ENCODE results near the gene IREB2.

The IREB2 gene

DNA sequence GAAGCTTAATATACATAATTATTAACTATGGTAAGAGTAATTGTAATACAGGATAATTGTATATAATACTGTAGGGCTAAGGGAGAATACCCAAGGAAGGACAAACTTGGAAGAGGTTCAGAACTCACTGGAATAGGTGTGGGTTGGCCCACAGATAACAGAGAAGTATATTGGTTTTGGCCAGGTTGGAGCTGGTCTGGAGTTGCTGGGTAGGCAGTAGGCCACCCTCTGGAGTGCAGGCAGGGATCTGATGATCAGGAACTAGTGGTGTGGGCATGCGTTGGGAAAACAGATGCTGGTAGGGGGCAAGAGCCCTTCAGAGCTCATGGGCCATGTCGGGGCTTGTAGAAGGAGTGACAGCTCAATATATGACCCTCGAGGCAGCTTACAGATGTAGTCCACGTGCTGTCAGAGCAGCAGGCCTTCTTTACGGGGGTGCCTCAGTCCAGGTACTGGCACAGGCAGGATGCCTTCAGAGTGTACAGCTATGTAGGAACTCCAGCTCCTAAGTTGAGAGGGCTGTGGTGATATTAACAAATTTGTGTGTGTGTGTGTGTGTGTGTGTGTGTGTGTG lies 12.4 kb downstream of the IREB2 start:
- peaks cover 12% of the 10 kb centered on the region; the same call in 1 of the 2 replicates for H4K20me1 ChIP-seq (ENCODE audit: insufficient read depth)
- peaks cover 28% of the 10 kb centered on the region for H3K4me1 ChIP-seq (ENCODE audit: low read depth, poor library complexity, severe bottlenecking)
- no peak overlapping the region for H2AFZ ChIP-seq (ENCODE audit: low read depth)

DNA sequence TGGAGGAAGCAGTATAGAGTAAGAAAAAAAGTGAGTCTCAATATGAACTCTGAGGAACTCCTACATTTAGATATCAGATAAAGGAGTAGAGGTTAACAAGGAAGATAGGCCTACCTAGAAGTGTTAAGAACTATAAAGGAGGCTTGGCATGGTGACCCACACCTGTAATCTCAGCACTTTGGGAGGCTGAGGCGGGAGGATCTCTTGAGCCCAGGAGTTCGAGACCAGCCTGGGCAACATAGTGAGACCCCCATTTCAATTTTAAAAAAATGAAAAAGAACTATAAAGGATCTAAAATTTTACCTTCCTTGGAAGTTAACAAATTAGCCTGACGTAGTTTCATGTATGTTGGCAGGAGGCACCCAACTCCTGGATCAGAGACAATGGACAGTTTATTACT lies 14.5 kb downstream of the IREB2 start:
- Histone ChIP-seq H2AFZ (ENCODE audit: low read depth) (no peak overlapping the region), H3K4me3 (IDR thresholded peaks at IDR 0.05; ENCODE audit: insufficient read depth, low read depth, low read length) (no peak overlapping the region), H3K79me2 (ENCODE audit: insufficient read depth, low read depth) (peaks cover 87% of the 10 kb centered on the region), H3K36me3 (ENCODE audit: insufficient read depth) (no peaks in the 10 kb centered on the region), H3K4me2 (no peak overlapping the region), H3K27me3 (ENCODE audit: insufficient read depth, low read depth) (no peaks in the 10 kb centered on the region), H4K20me1 (ENCODE audit: insufficient read depth) (peaks cover 8% of the 10 kb centered on the region; the same call in 1 of the 2 replicates), H3K9ac (no peak overlapping the region), H3K4me1 (ENCODE audit: low read depth, poor library complexity, severe bottlenecking) (peaks cover 49% of the 10 kb centered on the region), H3K27ac (no peak overlapping the region)
- TF ChIP-seq, protein P1, sequence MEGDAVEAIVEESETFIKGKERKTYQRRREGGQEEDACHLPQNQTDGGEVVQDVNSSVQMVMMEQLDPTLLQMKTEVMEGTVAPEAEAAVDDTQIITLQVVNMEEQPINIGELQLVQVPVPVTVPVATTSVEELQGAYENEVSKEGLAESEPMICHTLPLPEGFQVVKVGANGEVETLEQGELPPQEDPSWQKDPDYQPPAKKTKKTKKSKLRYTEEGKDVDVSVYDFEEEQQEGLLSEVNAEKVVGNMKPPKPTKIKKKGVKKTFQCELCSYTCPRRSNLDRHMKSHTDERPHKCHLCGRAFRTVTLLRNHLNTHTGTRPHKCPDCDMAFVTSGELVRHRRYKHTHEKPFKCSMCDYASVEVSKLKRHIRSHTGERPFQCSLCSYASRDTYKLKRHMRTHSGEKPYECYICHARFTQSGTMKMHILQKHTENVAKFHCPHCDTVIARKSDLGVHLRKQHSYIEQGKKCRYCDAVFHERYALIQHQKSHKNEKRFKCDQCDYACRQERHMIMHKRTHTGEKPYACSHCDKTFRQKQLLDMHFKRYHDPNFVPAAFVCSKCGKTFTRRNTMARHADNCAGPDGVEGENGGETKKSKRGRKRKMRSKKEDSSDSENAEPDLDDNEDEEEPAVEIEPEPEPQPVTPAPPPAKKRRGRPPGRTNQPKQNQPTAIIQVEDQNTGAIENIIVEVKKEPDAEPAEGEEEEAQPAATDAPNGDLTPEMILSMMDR (conservative IDR thresholded peaks at IDR 0.05; ENCODE audit: low read depth, low read length), result no peak

More for the DNA sequence above, 12.4 kb downstream of the IREB2 start:
- Histone ChIP-seq H3K79me2 (ENCODE audit: insufficient read depth, low read depth) (peaks cover 80% of the 10 kb centered on the region), H3K27ac (no peak overlapping the region), H3K36me3 (ENCODE audit: insufficient read depth) (no peaks in the 10 kb centered on the region; the same call in 1 of the 2 replicates), H3K4me2 (no peak overlapping the region), H3K9ac (no peak overlapping the region), H3K27me3 (ENCODE audit: insufficient read depth, low read depth) (no peaks in the 10 kb centered on the region), H3K4me3 (IDR thresholded peaks at IDR 0.05; ENCODE audit: insufficient read depth, low read depth, low read length) (no peak overlapping the region)
- TF ChIP-seq, protein P1 (conservative IDR thresholded peaks at IDR 0.05; ENCODE audit: low read depth, low read length), result no peak

DNA sequence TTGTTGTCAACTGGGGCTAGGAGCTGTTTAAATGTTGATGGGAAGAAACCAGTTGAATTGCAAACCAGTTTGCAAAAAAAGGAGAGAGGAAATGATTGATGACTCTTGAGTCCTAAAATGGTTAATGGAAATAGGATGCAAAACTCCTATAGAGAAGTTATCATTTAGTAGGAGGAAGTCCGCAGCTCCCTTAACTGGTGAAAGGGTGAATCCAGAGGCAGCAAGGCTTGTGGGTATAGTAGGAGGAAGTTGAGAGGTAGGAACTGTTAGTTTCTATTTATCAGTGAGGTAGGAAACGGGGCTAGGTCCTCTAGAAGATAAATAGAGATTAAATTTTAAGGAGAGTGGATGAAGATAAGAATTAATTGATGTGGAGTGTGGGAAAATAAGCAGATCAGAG lies 15.4 kb downstream of the IREB2 start:
- TF ChIP-seq, protein P1 (conservative IDR thresholded peaks at IDR 0.05; ENCODE audit: low read depth, low read length), result no peak
- Histone ChIP-seq H3K9ac (no peak overlapping the region), H2AFZ (ENCODE audit: low read depth) (no peak overlapping the region), H3K4me1 (ENCODE audit: low read depth, poor library complexity, severe bottlenecking) (peaks cover 56% of the 10 kb centered on the region), H4K20me1 (ENCODE audit: insufficient read depth) (peaks cover 8% of the 10 kb centered on the region; the same call in 1 of the 2 replicates), H3K36me3 (ENCODE audit: insufficient read depth) (no peaks in the 10 kb centered on the region), H3K4me2 (no peak overlapping the region), H3K79me2 (ENCODE audit: insufficient read depth, low read depth) (peaks cover 87% of the 10 kb centered on the region), H3K27me3 (ENCODE audit: insufficient read depth, low read depth) (no peaks in the 10 kb centered on the region), H3K4me3 (IDR thresholded peaks at IDR 0.05; ENCODE audit: insufficient read depth, low read depth, low read length) (no peak overlapping the region), H3K27ac (no peak overlapping the region)

DNA sequence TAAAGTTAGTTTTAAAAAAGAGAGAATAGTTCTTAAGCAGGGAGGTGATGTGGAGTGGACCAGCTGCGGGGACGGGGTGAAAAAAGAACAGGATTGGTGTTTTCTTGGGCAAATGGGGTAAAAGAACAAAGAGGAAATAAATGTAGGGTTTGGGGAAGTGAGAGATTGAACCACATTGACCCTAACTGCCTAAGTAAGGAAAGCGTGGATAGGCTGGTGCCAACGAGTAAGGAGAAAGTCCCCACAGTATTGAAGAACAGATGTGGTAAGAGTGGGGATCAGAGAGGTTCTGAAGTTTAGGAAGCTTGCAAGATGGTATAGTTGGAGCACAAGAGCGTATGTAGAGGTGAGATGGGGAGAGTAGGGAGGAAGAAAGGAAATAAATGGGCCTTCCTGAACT lies 17.0 kb downstream of the IREB2 start:
- Histone ChIP-seq H2AFZ (ENCODE audit: low read depth) (no peak overlapping the region), H4K20me1 (ENCODE audit: insufficient read depth) (peaks cover 8% of the 10 kb centered on the region; the same call in 1 of the 2 replicates), H3K79me2 (ENCODE audit: insufficient read depth, low read depth) (peaks cover 90% of the 10 kb centered on the region), H3K4me3 (IDR thresholded peaks at IDR 0.05; ENCODE audit: insufficient read depth, low read depth, low read length) (no peak overlapping the region), H3K4me1 (ENCODE audit: low read depth, poor library complexity, severe bottlenecking) (peaks cover 59% of the 10 kb centered on the region), H3K27ac (no peak overlapping the region), H3K4me2 (no peak overlapping the region; the same call in 1 of the 2 replicates), H3K27me3 (ENCODE audit: insufficient read depth, low read depth) (no peaks in the 10 kb centered on the region), H3K36me3 (ENCODE audit: insufficient read depth) (no peaks in the 10 kb centered on the region), H3K9ac (no peak overlapping the region)
- TF ChIP-seq, protein P1 (conservative IDR thresholded peaks at IDR 0.05; ENCODE audit: low read depth, low read length), result no peak
